Gastroesophageal sphincter (tissue), 4 donors: ENCODE results near the gene ANKRD18A. TPM values are rescaled to one million over a fixed set of nuclear protein-coding genes. Genes with fewer than 3 reads are reported as not detected.
"Not testable (repeated sequence)": the region's sequence is repeated elsewhere in the genome, so short reads cannot be mapped to it uniquely, and the experiment has no call there.

Experiments used
- ATAC-seq: fragments of 150-250 bp; one replicate; pipeline ENCODE4 v1.9.1; 2016; ENCODE audit warnings: mild to moderate bottlenecking, moderate library complexity
- H3K27ac ChIP-seq, 4 donors: fragments of 200-600 bp; sonication (generic) in 3 of 4; 1 replicate in 3 of 4; 2 replicates in 1 of 4; pipeline ENCODE4 v1.5.1; 2016 to 2019
- H3K27me3 ChIP-seq: fragments of 200-600 bp; sonication (generic); one replicate; pipeline ENCODE4 v1.5.1; 2019
- H3K36me3 ChIP-seq, 2 donors: fragments of 200-600 bp; sonication (generic); one replicate each; pipeline ENCODE4 v1.5.1; 2019; ENCODE audit warnings: control low read depth in 1 of 2
- H3K4me1 ChIP-seq, 3 donors: fragments of 200-600 bp; sonication (generic); 1 replicate in 2 of 3; 2 replicates in 1 of 3; pipeline ENCODE4 v1.5.1; 2016 to 2019; ENCODE audit warnings: control low read depth in 2 of 3
- H3K4me3 ChIP-seq, 2 donors: fragments of 200-600 bp; sonication (generic); one replicate each; pipeline ENCODE4 v1.5.1; 2019; ENCODE audit warnings: mild to moderate bottlenecking in 1 of 2, moderate library complexity in 1 of 2
- H3K9me3 ChIP-seq, 3 donors: fragments of 200-600 bp; sonication (generic); one replicate each; pipeline ENCODE4 v1.5.1; 2017 to 2019; ENCODE audit warnings: control low read depth in 2 of 3
- EP300 ChIP-seq: sonication (generic); formaldehyde crosslinking; IDR thresholded peaks from one replicate; pipeline ENCODE4 v1.6.1; 2017; ENCODE audit warnings: antibody characterized with exemption, mild to moderate bottlenecking
- POLR2A ChIP-seq, 2 donors: fragments of 450-650 bp; IDR thresholded peaks; one replicate each; pipeline ENCODE4 v1.6.1; 2017; ENCODE audit warnings: antibody characterized with exemption in 2 of 2, mild to moderate bottlenecking in 2 of 2, moderate library complexity in 1 of 2
- POLR2AphosphoS5 ChIP-seq: sonication (generic); formaldehyde crosslinking; IDR thresholded peaks from one replicate; pipeline ENCODE4 v1.6.1; 2017; ENCODE audit warnings: antibody characterized with exemption
- WGBS, 2 donors: methylation state at CpG; one replicate each; pipeline ENCODE4 v1.1.5; 2018; ENCODE audit warnings: low coverage in 1 of 2; 5-methylcytosine and 5-hydroxymethylcytosine counted together
- total RNA-seq, 4 donors: library from RNA; depleted of rRNA; stranded (reverse); fragments of >200 nt; gene quantifications; one replicate each; pipeline ENCODE4 v1.1.0, GENCODE V29; 2016
- TF ChIP-seq, protein P1 (sequence below), 4 experiments: fragments of 200-600 bp in 2 of 4; fragments of 450-650 bp in 2 of 4; sonication (generic) in 1 of 4; IDR thresholded peaks; one replicate each; pipeline ENCODE4 v1.5.1; 2017 to 2019; ENCODE audit warnings: antibody characterized with exemption in 4 of 4, mild to moderate bottlenecking in 2 of 4, moderate library complexity in 2 of 4

Gene ANKRD18A
- total RNA-seq, 4 donors from 2014 or later: 0.16 to 0.19 TPM; not detected in 2

GRCh38 chr9:38559172-38559571, 61.2 kb downstream of the ANKRD18A start:
- not testable (repeated sequence) for H3K36me3 ChIP-seq, H3K9me3 ChIP-seq, H3K27me3 ChIP-seq, ATAC-seq, H3K4me3 ChIP-seq, H3K27ac ChIP-seq, H3K4me1 ChIP-seq
- 57 to 63% methylated on average over 1 to 3 of the region's 3 CpGs for WGBS, 2 donors

DNA sequence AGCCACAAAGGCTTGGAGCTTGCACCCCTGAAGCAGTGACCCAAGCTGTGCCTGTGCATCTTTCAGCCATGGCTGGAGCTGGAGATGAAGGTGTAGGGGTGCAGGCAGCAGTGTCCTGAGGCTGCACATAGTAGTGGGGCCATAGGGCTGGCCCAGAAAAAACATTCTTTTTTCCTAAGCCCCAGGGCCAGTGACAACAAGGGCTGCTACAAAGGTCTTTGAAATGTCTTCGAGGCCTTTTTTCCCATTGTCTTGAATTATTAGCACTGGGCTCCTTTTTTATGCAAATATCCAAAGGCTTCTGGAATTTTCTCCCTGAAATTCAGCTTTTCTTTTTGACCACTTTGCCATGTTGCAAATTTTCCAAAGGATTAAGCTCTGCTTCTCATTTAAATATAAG, 62.6 kb downstream of the ANKRD18A start:
- not testable (repeated sequence) for H3K27ac ChIP-seq, H3K9me3 ChIP-seq, H3K4me3 ChIP-seq, H3K27me3 ChIP-seq, ATAC-seq, H3K4me1 ChIP-seq, H3K36me3 ChIP-seq
- WGBS, 2 donors: 60% methylated on average over 1 of the region's 1 CpG; no CpG with 5 or more reads in 1 of the 2 donors

- not testable (repeated sequence) for H3K27ac ChIP-seq, H3K9me3 ChIP-seq, H3K27me3 ChIP-seq, H3K36me3 ChIP-seq, H3K4me3 ChIP-seq, ATAC-seq, H3K4me1 ChIP-seq
- WGBS, 2 donors: 94 to 100% methylated on average over 2 of the region's 2 CpGs
Measured at GRCh38 chr9:38554966-38555365, 65.4 kb downstream of the ANKRD18A start.

DNA sequence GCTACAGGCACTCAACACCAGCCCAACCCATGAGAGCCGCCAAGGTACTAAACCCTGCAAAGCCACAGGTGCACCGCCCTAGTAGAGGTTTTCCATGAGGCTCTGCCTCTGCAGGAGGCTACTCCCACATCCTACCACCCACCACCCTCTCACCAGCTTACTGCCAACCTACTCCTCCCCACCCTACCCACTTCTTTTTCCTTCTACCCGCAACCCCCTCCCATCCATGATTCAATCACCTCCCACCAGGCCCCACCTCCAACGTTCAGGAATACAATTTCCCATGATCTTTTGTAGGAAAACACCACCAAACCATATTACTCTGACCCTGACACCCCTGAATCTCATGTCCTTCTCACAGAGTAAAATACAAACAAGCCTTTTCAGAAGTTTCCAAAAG, 67.4 kb downstream of the ANKRD18A start:
- not testable (repeated sequence) for H3K4me3 ChIP-seq, H3K27ac ChIP-seq, ATAC-seq, H3K9me3 ChIP-seq, H3K4me1 ChIP-seq, H3K27me3 ChIP-seq, H3K36me3 ChIP-seq
- WGBS, 2 donors: 67 to 88% methylated on average over 3 of the region's 4 CpGs

DNA sequence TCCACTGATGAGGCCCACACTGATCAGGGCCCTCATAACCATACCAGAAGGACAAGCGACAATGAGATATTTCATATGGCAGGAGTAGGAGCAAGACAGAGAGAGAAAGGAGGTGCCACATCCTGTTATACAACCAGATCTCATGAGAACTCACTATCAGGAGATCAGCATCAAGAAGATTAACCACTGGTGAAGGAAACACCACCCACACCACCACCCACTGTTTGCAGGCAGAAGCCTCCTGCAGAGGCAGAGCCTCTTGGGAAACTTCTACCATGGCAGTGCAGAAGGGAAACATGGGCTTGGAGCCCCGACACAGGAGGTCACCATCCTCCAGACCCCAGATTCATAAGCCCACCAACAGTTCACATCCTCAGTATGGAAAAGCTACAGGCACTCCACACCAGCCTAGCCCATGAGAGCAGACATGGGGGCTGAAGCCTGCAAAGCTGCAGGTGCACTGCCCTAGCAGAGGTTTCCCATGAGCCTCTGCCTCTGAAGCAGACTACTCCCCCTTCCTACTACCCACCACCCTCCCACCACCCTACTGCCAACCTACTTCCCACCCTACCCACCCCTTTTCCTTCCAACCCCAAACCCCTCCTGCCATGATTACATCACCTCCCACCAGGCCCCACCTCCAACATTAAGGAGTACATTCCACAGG, 73.8 kb downstream of the ANKRD18A start:
- ATAC-seq, H3K4me1 ChIP-seq, H3K4me3 ChIP-seq, H3K36me3 ChIP-seq, H3K9me3 ChIP-seq, H3K27me3 ChIP-seq, H3K27ac ChIP-seq: not testable (repeated sequence)
- no CpG with 5 or more reads among the region's 2 CpGs for WGBS, 2 donors

- H3K9me3 ChIP-seq, H3K27ac ChIP-seq, H3K4me1 ChIP-seq, ATAC-seq, H3K4me3 ChIP-seq, H3K27me3 ChIP-seq, H3K36me3 ChIP-seq: not testable (repeated sequence)
- WGBS, 2 donors: 40% methylated on average over 1 of the region's 5 CpGs; no CpG with 5 or more reads in 1 of the 2 donors
Measured at GRCh38 chr9:38540535-38540934, 79.9 kb downstream of the ANKRD18A start.

- no peak for ATAC-seq
- no peaks in the 10 kb centered on the region for H3K36me3 ChIP-seq
- H3K4me1 ChIP-seq: no peaks in the 10 kb centered on the region
- TF ChIP-seq EP300 (no peak), POLR2AphosphoS5 (no peak), POLR2A (IDR thresholded peaks at IDR 0.05) (no peak)
- TF ChIP-seq, protein P1, sequence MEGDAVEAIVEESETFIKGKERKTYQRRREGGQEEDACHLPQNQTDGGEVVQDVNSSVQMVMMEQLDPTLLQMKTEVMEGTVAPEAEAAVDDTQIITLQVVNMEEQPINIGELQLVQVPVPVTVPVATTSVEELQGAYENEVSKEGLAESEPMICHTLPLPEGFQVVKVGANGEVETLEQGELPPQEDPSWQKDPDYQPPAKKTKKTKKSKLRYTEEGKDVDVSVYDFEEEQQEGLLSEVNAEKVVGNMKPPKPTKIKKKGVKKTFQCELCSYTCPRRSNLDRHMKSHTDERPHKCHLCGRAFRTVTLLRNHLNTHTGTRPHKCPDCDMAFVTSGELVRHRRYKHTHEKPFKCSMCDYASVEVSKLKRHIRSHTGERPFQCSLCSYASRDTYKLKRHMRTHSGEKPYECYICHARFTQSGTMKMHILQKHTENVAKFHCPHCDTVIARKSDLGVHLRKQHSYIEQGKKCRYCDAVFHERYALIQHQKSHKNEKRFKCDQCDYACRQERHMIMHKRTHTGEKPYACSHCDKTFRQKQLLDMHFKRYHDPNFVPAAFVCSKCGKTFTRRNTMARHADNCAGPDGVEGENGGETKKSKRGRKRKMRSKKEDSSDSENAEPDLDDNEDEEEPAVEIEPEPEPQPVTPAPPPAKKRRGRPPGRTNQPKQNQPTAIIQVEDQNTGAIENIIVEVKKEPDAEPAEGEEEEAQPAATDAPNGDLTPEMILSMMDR (IDR thresholded peaks at IDR 0.05): no peak
- no peak overlapping the region for H3K4me3 ChIP-seq
- peaks cover 15% of the 10 kb centered on the region for H3K27me3 ChIP-seq
- H3K9me3 ChIP-seq: peaks cover 0 to 12% (median 0%) of the 10 kb centered on the region in 3 donors
- H3K27ac ChIP-seq: no peak overlapping the region
Measured at GRCh38 chr9:38529317-38529716, 91.1 kb downstream of the ANKRD18A start.

DNA sequence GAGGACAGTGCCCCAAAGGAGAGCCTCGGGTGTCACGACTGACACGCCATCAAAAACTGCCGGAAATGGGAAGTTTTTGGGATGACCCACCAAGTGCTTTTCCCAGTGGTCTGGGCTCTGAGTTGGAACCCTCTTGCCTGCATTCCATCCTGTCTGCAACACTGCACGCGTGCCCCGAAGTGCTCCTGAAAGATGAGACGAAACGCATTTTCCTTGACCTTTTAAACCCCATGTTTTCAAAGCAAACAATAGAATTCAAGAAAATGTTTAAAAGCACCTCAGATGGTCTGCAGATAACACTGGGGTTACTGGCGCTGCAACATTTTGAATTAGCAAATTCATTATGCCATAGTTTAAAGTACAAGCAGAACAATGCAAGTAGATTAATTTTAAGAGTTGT, 92.9 kb downstream of the ANKRD18A start:
- WGBS, 2 donors: 30 to 42% methylated on average over 6 to 7 of the region's 10 CpGs
- no peak for ATAC-seq
- TF ChIP-seq, protein P1 (IDR thresholded peaks at IDR 0.05): no peak
- no peak for TF ChIP-seq POLR2AphosphoS5
- H3K36me3 ChIP-seq: no peaks in the 10 kb centered on the region
- H3K4me3 ChIP-seq: no peak overlapping the region
- no peak overlapping the region for H3K27ac ChIP-seq
- H3K4me1 ChIP-seq: no peaks in the 10 kb centered on the region
- H3K27me3 ChIP-seq: peaks cover 15% of the 10 kb centered on the region
- peaks cover 0 to 12% (median 0%) of the 10 kb centered on the region in 3 donors for H3K9me3 ChIP-seq
